GM21381 (cell line): ENCODE results near the gene SMARCB1.
A peak's percentile ranks its signal among the peaks of the same experiment; 100 is the strongest.

ENCODE experiments used
- ATAC-seq: cut with Tn5 transposase; IDR thresholded peaks from one replicate; pipeline ENCODE4 v1.9.1; 2021; ENCODE audit warnings: mild to moderate bottlenecking, moderate library complexity; ENCODE audit not compliant: unreplicated experiment

The SMARCB1 gene

GRCh38 chr22:23801238-23801821 is 14.6 kb downstream of the SMARCB1 start:
- peak; percentile 11 for ATAC-seq

GRCh38 chr22:23801886-23802377 is 15.2 kb downstream of the SMARCB1 start:
- no peak for ATAC-seq

- no peak for ATAC-seq
Observed at GRCh38 chr22:23803001-23803819, 16.4 kb downstream of the SMARCB1 start.

GRCh38 chr22:23804781-23805291 is 18.1 kb downstream of the SMARCB1 start:
- ATAC-seq = no peak

GRCh38 chr22:23806837-23807236 is 20.1 kb downstream of the SMARCB1 start:
- no peak for ATAC-seq

GRCh38 chr22:23812378-23812777 is 25.6 kb downstream of the SMARCB1 start:
- no peak for ATAC-seq

- no peak for ATAC-seq
Observed at GRCh38 chr22:23815541-23816155, 28.9 kb downstream of the SMARCB1 start.

- no peak for ATAC-seq
Observed at GRCh38 chr22:23816156-23816976, 29.6 kb downstream of the SMARCB1 start.

- no peak for ATAC-seq
Observed at GRCh38 chr22:23817146-23817545, 30.4 kb downstream of the SMARCB1 start.

GRCh38 chr22:23818541-23818940 is 31.8 kb downstream of the SMARCB1 start:
- no peak for ATAC-seq

- no peak for ATAC-seq
Observed at GRCh38 chr22:23820748-23821211, 34.0 kb downstream of the SMARCB1 start.

- ATAC-seq = no peak
Observed at GRCh38 chr22:23822101-23822671, 35.4 kb downstream of the SMARCB1 start.

GRCh38 chr22:23823331-23823791 is 36.6 kb downstream of the SMARCB1 start:
- ATAC-seq = no peak

- ATAC-seq = no peak
Observed at GRCh38 chr22:23824476-23825245, 37.9 kb downstream of the SMARCB1 start.

- no peak for ATAC-seq
Observed at GRCh38 chr22:23825246-23825905, 38.6 kb downstream of the SMARCB1 start.

GRCh38 chr22:23826510-23827350 is 40.0 kb downstream of the SMARCB1 start:
- no peak for ATAC-seq

GRCh38 chr22:23827351-23827995 is 40.7 kb downstream of the SMARCB1 start:
- no peak for ATAC-seq
